Right cardiac atrium (tissue), 5 donors: ENCODE data around the gene PKDREJ. TPM values are rescaled to one million over a fixed set of nuclear protein-coding genes. Genes with fewer than 3 reads are reported as not detected.
"Not testable (repeated sequence)": the region's sequence is repeated elsewhere in the genome, so short reads cannot be mapped to it uniquely, and the experiment has no call there.

ENCODE experiments used
- ATAC-seq, 2 donors: fragments of 200-7000 bp; cut with Tn5 transposase; one replicate each; pipeline versions ENCODE4 v1.8.0 to v1.9.1; 2020; ENCODE audit warnings: moderate library complexity in 2 of 2, mild to moderate bottlenecking in 1 of 2
- DNase-seq, 3 donors: peaks; one replicate each; pipeline ENCODE4 v3.0.0-alpha.2; 2020
- H3K27ac ChIP-seq: one replicate; pipeline ENCODE4 v1.5.1; 2013; ENCODE audit warnings: mild to moderate bottlenecking, low read length, control low read depth, moderate library complexity
- H3K27me3 ChIP-seq: one replicate; pipeline ENCODE4 v1.6.1; 2013; ENCODE audit not compliant: control insufficient read depth, insufficient read depth
- H3K4me1 ChIP-seq: one replicate; pipeline ENCODE4 v1.6.1; 2013; ENCODE audit warnings: low read length; ENCODE audit not compliant: control insufficient read depth, insufficient read depth
- H3K4me3 ChIP-seq: one replicate; pipeline ENCODE4 v1.5.1; 2013; ENCODE audit warnings: low read length, control low read depth
- H3K9me3 ChIP-seq: one replicate; pipeline ENCODE4 v1.6.1; 2013; ENCODE audit warnings: low read length; ENCODE audit not compliant: control insufficient read depth
- WGBS: extraction: QIAGEN DNeasy Blood & Tissue Kit; methylation state at CpG from one replicate; pipeline ENCODE4 v1.1.7; 2013; 5-methylcytosine and 5-hydroxymethylcytosine counted together
- intact Hi-C, 4 donors: fragments of 100-400 bp; cut with DNase I; formaldehyde crosslinking; loops; one replicate each; pipeline versions ENCODE4 v1.11.0 to v1.14.0; 2022 to 2023
- long read RNA-seq, 4 donors: library from polyadenylated mRNA; unstranded; transcript quantifications; one replicate each; pipeline ENCODE4 v2.0.0, GENCODE V29; 2020 to 2021
- polyA plus RNA-seq: library from polyadenylated mRNA; stranded (reverse); fragments of 200-250 nt; gene quantifications from one replicate; pipeline ENCODE4 v1.2.3, GENCODE V29; 2013
- total RNA-seq, 4 donors: library from RNA; stranded (reverse); fragmentation: NEBNext Ultra II Directional; extraction: Animal tissue kit (Norgen Biotek cat#: 25700); gene quantifications; one replicate each; pipeline ENCODE4 v1.2.1, GENCODE V29; 2021
- donor health status: healthy with polysubstance abuse.
- donor health status: DM: no; HTN: yes; CAD: no.
- donor health status: DM: no; HTN: no; CAD: no.
- donor health status: DM: no; HTN: yes; CAD: no; lungs with severe emphysema.
- donor health status: DM: yes; HTN: yes; CAD: no.

The PKDREJ gene, protein sequence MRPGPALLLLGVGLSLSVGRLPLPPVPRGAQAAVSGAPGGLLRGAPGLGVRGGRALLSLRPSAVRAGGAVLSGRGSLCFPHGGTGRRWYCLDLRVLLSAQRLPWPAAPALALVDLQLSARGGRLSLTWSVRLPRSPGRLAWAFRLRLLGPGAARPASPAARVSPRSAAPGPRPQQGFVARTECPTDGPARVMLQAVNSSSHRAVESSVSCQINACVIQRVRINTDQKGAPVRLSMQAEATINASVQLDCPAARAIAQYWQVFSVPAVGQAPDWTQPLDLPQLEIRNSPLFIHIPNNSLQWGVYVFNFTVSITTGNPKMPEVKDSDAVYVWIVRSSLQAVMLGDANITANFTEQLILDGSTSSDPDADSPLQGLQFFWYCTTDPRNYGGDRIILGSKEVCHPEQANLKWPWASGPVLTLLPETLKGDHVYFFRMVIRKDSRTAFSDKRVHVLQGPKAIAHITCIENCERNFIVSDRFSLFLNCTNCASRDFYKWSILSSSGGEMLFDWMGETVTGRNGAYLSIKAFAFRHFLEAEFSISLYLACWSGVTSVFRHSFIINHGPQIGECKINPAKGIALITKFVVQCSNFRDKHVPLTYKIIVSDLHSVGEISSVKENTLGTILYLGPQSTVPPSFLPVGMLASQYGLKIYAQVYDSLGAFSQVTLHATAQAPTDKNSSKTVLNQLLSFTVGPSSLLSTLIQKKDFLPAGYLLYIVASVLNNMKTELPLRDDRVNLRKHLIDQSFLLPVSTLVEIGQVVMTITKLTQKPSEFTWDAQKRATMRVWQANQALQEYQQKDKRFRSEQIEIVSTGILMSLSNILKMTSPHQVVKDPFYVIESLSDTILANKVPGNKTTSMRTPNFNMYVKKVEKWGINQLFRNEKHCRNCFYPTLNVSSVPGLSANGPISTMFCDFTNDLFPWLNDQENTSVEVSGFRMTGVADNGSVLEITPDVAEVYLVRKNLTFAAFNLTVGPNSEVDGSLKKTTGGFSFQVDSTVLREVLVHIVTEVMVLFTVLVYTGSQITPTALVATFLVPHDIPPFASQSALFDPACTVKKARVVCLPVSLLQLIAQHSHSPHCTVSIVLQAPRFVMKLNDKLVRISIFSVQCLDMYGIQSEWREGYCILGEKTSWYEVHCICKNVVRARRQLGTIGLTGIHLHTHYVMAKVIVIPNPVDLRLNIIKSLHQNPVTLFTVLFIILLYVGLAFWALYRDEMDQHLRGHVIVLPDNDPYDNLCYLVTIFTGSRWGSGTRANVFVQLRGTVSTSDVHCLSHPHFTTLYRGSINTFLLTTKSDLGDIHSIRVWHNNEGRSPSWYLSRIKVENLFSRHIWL (N-terminal part only)
- total RNA-seq (under 1 TPM; 0.06 to 0.25 (median 0.10) TPM), polyA plus RNA-seq (0.07 TPM)
- long read RNA-seq, donor 1 = 0 reads
- long read RNA-seq, donor 2, full-length matches to known transcripts = 1 of 1 reads
- long read RNA-seq, donor 2, partial matches to known transcripts = 0 of 1 reads
- long read RNA-seq, donor 2, other reads (novel, unspliced or antisense) = 0 of 1 reads
- long read RNA-seq, donor 3 = 0 reads
- long read RNA-seq, donor 4 = 0 reads

DNA sequence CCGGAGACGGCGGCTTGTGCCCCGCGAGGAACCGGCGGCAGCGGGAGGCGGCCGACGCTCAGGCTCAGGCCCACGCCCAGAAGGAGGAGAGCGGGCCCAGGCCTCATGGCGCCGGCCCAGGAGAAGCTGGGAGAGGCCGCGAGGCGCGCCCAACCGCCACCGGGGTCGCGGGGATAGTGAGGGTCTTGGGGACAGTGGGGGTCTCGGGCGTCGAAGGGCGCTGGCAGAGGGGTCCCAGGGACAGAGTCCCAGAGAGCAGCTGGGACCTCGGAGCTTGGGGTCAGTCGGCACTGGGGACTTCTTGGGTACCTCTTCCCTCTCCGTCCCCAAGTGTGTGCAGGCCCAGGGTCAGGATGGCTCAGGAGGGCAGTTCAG is at the start of gene PKDREJ:
PKDREJ (minus strand) TSS at position 128 of the 375 bp plus-strand sequence; CDS start at position 107, 21 bp downstream.
- H3K27ac ChIP-seq = no peak within 1 kb of the TSS
- ATAC-seq (no peak), DNase-seq (peak in 1 of 3 donors; percentile 67)
- H3K4me1 ChIP-seq = peaks cover 4% of the 10 kb centered on the region
- WGBS = 45% methylated on average over 30 of the region's 30 CpGs
- H3K4me3 ChIP-seq = peak within 1 kb of the TSS; percentile 33
- no peaks in the 10 kb centered on the region for H3K27me3 ChIP-seq
- H3K9me3 ChIP-seq = no peaks in the 10 kb centered on the region
- intact Hi-C loops = no loop called here

DNA sequence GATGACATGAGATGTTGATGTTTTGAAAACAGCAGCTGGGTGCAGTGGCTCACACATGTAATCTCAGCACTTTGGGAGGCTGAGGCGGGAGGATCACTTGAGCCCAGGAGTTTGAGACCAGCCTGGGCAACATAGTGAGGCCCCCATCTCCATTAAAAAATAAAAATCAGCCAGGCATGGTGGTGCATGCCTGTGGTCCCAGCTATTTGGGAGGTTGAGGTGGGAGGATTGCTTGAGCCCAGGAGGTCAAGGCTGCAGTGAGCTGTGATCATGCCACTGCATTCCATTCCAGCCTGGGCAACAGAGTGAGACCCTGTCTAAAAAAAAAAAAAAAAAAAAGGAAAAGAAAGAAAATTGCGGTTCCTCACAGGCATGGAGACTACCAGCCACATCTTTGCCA is 49.7 kb upstream of the PKDREJ start:
- intact Hi-C loops = loop anchor here in 2 of 4 donors (5.0 to 10.0 kb wide), 3 partner anchors 191 to 321 kb away; no protein-coding TSS in a partner anchor
- not testable (repeated sequence) for H3K9me3 ChIP-seq, H3K4me1 ChIP-seq, DNase-seq, H3K27me3 ChIP-seq, ATAC-seq, H3K4me3 ChIP-seq, H3K27ac ChIP-seq
- 99% methylated on average over 2 of the region's 2 CpGs for WGBS

DNA sequence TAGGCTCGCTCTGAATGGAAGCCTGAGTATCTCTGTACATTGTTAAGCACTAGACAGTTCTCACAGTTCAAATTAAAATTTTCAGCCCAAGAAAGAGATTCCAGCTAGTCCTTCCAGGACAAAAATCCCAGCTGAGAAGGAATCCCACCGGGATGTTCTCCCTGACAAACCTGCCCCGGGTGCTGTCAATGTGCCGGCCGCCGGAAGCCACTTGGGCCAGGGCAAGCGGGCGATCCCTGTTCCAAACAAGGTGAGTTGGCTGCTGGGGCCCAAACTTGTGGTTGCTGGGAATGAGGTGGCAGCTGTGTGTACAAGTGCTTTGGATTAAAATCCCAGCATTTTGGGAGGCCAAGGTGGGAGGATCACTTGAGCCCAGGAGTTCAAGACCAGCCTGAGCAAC is 48.9 kb upstream of the PKDREJ start:
- ATAC-seq = no peak
- WGBS = 97% methylated on average over 8 of the region's 8 CpGs
- intact Hi-C loops = loop anchor here in 2 of 4 donors (5.0 to 10.0 kb wide), 3 partner anchors 190 to 320 kb away; no protein-coding TSS in a partner anchor
- Histone ChIP-seq H3K27ac (no peak overlapping the region), H3K4me3 (no peak overlapping the region), H3K9me3 (no peaks in the 10 kb centered on the region), H3K27me3 (no peaks in the 10 kb centered on the region), H3K4me1 (no peaks in the 10 kb centered on the region)
- DNase-seq = no peak

DNA sequence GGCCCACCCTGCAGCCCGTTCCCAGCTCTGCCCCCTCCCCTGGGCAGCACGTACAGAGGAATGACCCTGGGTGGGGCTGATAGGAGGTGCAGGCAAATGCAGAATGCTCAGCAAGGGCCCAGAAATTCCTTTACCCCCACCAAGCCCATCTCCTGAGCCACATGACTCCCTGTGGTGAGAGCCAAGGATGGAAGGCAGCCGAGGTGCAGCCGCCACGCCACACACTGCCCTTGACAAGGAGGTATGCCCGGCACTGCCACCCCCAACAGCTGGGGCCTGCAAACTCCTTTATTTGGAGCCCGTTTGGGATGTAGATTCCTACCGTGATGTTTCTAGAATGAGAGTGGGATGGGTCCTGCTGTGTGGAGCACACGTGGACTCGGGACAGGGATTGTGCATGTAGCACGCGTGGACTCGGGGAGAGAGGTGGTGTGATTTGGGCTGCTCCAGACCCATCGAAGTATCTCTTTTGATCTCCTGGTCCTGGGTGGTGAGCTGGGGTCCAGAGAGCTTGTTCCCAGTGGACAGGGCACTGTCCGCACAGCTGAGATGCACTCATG is 46.5 kb upstream of the PKDREJ start:
- peak overlapping the region; percentile 22 for H3K27ac ChIP-seq
- no peaks in the 10 kb centered on the region for H3K27me3 ChIP-seq
- H3K9me3 ChIP-seq = no peaks in the 10 kb centered on the region
- ATAC-seq (peak; percentile 66 to 77), DNase-seq (peak in 2 of 3 donors; percentile 73 to 78)
- H3K4me1 ChIP-seq = no peaks in the 10 kb centered on the region
- 77% methylated on average over 15 of the region's 15 CpGs for WGBS
- H3K4me3 ChIP-seq = no peak overlapping the region
- intact Hi-C loops = loop anchor here in 2 of 4 donors (5.0 to 10.0 kb wide), 3 partner anchors 187 to 317 kb away; no protein-coding TSS in a partner anchor

DNA sequence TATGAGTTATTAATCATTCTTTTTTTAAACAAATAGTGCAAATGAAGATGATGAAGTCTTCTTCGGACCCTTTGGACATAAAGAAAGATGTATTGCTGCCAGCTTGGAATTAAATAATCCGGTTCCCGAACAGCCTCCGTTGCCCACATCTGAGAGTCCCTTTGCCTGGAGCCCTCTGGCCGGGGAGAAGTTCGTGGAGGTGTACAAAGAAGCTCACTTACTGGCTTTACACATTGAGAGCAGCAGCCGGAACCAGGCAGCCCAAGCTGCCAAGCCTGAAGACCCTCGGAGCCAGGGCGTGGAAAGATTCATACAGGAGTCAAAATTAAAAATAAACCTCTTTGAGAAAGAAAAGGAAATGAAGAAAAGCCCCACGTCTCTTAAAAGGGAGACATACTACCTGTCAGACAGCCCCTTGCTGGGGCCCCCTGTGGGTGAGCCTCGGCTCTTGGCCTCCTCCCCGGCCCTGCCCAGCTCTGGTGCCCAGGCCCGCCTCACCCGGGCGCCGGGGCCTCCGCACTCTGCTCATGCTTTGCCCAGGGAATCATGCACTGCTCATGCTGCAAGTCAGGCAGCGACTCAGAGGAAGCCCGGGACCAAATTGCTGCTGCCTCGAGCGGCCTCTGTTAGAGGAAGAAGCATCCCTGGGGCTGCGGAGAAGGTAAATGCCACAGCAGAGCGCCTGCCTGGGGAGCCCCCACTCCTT is 45.3 kb upstream of the PKDREJ start:
- Histone ChIP-seq H3K27ac (no peak overlapping the region), H3K4me1 (no peaks in the 10 kb centered on the region), H3K27me3 (no peaks in the 10 kb centered on the region), H3K4me3 (no peak overlapping the region), H3K9me3 (no peaks in the 10 kb centered on the region)
- WGBS = 87% methylated on average over 23 of the region's 23 CpGs
- no peak for DNase-seq
- peak in 1 of 2 donors; percentile 45 for ATAC-seq
- intact Hi-C loops = no loop called here

DNA sequence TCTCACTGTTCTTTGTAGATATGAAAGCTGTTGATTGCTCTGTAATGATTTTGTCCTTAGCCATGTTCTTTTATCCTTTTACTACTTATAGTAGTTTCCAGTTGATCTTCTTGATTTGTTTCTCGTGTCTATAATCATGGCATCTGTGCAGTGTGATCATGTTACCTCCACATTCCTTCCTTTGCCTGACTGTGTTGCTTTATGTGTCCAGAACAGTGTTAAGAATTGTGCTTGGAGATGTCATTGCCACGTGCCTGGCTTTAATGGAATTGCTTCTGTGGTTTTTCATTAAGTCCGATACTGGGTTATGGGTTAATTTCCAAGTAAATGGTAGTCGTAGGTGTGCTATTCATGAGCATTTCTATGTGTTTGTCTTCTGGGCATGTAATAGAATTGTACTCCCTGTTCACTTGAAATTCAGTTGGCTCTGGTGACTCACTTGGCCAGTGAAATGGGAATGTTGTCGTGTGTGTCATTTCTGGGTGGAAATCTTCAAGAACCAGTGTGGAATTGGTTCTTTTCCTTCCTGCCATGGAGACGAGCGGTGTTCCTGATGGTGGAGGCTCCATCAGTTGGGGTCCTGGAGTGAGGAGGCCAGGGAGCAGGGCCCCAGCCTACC is 40.3 kb upstream of the PKDREJ start:
- H3K9me3 ChIP-seq = no peaks in the 10 kb centered on the region
- H3K4me3 ChIP-seq = no peak overlapping the region
- H3K27me3 ChIP-seq = no peaks in the 10 kb centered on the region
- no peak for DNase-seq
- WGBS = 92% methylated on average over 7 of the region's 7 CpGs
- no peak overlapping the region for H3K27ac ChIP-seq
- intact Hi-C loops = no loop called here
- H3K4me1 ChIP-seq = no peaks in the 10 kb centered on the region
- ATAC-seq = no peak

DNA sequence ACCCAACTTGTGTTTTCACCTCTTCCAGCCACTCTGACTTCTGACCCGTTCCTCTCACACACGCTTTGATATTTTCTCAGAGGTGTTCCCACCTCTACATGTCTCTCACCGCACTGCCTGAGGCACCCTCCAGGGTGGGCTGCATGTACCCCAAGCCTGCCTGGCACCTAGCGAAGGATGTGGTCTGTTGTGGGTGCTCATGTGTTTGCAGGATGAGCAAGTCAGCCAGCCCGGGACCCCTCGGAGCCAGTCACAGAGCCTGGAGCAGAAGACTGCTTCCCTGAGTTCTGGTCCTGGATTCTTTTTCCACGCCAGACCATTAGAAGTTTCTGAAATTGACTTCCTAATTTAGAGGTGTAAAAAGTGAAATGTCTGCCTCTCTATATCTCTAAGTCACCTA is 37.3 kb upstream of the PKDREJ start:
- Histone ChIP-seq H3K4me1 (peaks cover 5% of the 10 kb centered on the region), H3K27me3 (no peaks in the 10 kb centered on the region), H3K27ac (no peak overlapping the region), H3K4me3 (no peak overlapping the region), H3K9me3 (no peaks in the 10 kb centered on the region)
- intact Hi-C loops = no loop called here
- ATAC-seq (no peak), DNase-seq (no peak)
- 97% methylated on average over 7 of the region's 7 CpGs for WGBS

DNA sequence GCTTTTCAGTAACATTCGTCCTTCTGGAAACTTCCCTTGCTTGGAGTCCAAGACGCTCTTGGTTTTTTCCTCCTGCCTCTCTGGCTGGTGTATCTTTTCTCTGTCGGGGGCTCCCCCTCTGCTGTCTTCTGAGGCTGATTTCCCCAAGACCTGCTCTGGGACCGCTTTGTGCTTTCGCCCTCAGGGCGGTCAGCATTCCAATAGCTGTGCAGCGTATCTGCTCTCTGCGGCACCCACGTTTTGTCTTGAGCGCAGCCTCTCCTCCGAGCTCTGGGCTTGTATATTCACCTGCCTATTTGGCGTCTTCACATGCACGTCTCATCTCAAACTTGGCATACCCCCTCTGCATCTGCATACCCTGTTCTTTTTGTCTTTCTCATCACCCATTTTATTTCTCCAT is 36.0 kb upstream of the PKDREJ start:
- ATAC-seq (no peak), DNase-seq (no peak)
- Histone ChIP-seq H3K27ac (no peak overlapping the region), H3K27me3 (no peaks in the 10 kb centered on the region), H3K9me3 (no peaks in the 10 kb centered on the region), H3K4me3 (no peak overlapping the region), H3K4me1 (peaks cover 5% of the 10 kb centered on the region)
- intact Hi-C loops = loop anchor here in 2 of 4 donors (5.0 to 10.0 kb wide), 2 partner anchors 294 to 302 kb away; no protein-coding TSS in a partner anchor
- WGBS = 68% methylated on average over 13 of the region's 13 CpGs

DNA sequence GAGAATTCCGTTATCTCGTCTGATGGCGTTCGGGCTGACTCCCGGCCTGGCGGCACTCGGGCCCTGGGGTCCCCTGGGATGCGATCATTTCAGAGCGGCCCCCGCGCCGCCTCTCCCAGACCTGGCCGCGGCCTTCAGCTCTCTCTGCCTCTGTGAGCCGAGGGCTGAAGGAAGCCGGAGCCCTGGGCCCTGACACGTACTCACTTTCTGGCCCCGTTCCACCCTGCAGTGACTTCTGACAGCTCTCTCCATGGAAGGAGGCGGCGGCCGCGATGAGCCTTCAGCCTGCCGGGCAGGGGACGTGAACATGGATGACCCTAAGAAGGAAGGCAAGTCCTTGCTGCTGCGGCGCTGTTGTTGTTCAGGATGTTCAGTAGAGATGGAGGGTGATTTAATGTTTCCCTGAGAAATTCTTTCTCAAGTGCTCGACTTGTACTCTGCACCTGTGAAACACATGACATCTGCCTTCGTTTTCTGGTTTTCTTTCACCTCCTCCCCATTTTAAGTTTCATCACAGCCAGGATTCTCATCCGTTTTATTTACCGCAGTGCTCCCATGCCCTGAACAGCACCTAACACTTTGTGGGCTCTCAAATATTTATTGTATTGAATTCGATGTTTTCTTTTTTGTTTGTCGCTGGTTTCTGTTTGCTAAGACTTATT is 34.1 kb upstream of the PKDREJ start:
- no peaks in the 10 kb centered on the region for H3K27me3 ChIP-seq
- 7% methylated on average over 32 of the region's 32 CpGs for WGBS
- no peak overlapping the region for H3K27ac ChIP-seq
- H3K9me3 ChIP-seq = no peaks in the 10 kb centered on the region
- ATAC-seq = peak; percentile 3 to 10
- peak in 2 of 3 donors; percentile 45 to 74 for DNase-seq
- intact Hi-C loops = loop anchor here in 2 of 4 donors (5.0 to 10.0 kb wide), 2 partner anchors 292 to 300 kb away; no protein-coding TSS in a partner anchor
- peak overlapping the region; percentile 41 for H3K4me3 ChIP-seq
- H3K4me1 ChIP-seq = peaks cover 5% of the 10 kb centered on the region
